Esophagus muscularis mucosa (tissue), 4 donors: ENCODE measurements around the gene ATXN10. TPM values are rescaled to one million over a fixed set of nuclear protein-coding genes. Genes with fewer than 3 reads are reported as not detected.

Experiments used
- DNase-seq: peaks from one replicate; pipeline ENCODE4 v3.0.0-alpha.2; 2017; ENCODE audit errors: extremely low spot score
- H3K27ac ChIP-seq, 4 donors: fragments of 200-600 bp; sonication (generic); replicated peaks in 1 of 4; 1 replicate in 3 of 4; 2 replicates in 1 of 4; pipeline ENCODE4 v1.5.1; 2016 to 2019; ENCODE audit warnings: mild to moderate bottlenecking in 1 of 4
- H3K27me3 ChIP-seq, 4 donors: fragments of 200-600 bp; sonication (generic); one replicate each; pipeline versions ENCODE4 v1.5.1 to v1.6.0; 2016 to 2019
- H3K36me3 ChIP-seq, 4 donors: fragments of 200-600 bp; sonication (generic); one replicate each; pipeline ENCODE4 v1.5.1; 2016 to 2019
- H3K4me1 ChIP-seq, 4 donors: fragments of 200-600 bp; sonication (generic); one replicate each; pipeline ENCODE4 v1.5.1; 2016 to 2019
- H3K4me3 ChIP-seq, 4 donors: fragments of 200-600 bp; sonication (generic); 1 replicate in 2 of 4; 2 replicates in 2 of 4; pipeline ENCODE4 v1.5.1; 2016 to 2019; ENCODE audit warnings: mild to moderate bottlenecking in 4 of 4, moderate library complexity in 1 of 4
- H3K9me3 ChIP-seq, 4 donors: fragments of 200-600 bp; sonication (generic); 1 replicate in 3 of 4; 2 replicates in 1 of 4; pipeline ENCODE4 v1.5.1; 2016 to 2019
- EP300 ChIP-seq: sonication (generic); formaldehyde crosslinking; IDR thresholded peaks from one replicate; pipeline ENCODE4 v1.6.1; 2017; ENCODE audit warnings: antibody characterized with exemption
- POLR2A ChIP-seq: fragments of 450-650 bp; IDR thresholded peaks from one replicate; pipeline ENCODE4 v1.6.1; 2017; ENCODE audit warnings: antibody characterized with exemption, moderate library complexity, mild to moderate bottlenecking, low read depth
- POLR2AphosphoS5 ChIP-seq, 2 donors: sonication (generic); formaldehyde crosslinking; IDR thresholded peaks; one replicate each; pipeline ENCODE4 v1.6.1; 2017; ENCODE audit warnings: antibody characterized with exemption in 2 of 2
- WGBS: methylation state at CpG from one replicate; pipeline ENCODE4 v1.1.5; 2018; 5-methylcytosine and 5-hydroxymethylcytosine counted together
- intact Hi-C: fragments of 100-400 bp; cut with DNase I; formaldehyde crosslinking; loops from one replicate; pipeline ENCODE4 v1.15.1; 2023
- total RNA-seq, 4 donors: library from RNA; depleted of rRNA; stranded (reverse); fragments of >200 nt; gene quantifications; one replicate each; pipeline versions ENCODE4 v1.1.0 to v1.2.1, GENCODE V29; 2016
- TF ChIP-seq, protein P1 (sequence below), 3 experiments: fragments of 200-600 bp in 2 of 3; fragments of 450-650 bp in 1 of 3; sonication (generic) in 2 of 3; IDR thresholded peaks; one replicate each; pipeline ENCODE4 v1.5.1; 2017 to 2019; ENCODE audit warnings: antibody characterized with exemption in 3 of 3, mild to moderate bottlenecking in 2 of 3, moderate library complexity in 1 of 3

Gene ATXN10
- total RNA-seq, 4 donors from 2014 or later: 67.5 to 126 (median 91.2) TPM

GRCh38 chr22:45783690-45784089 is 112.1 kb downstream of the ATXN10 start:
- Histone ChIP-seq H3K27me3 (no peaks in the 10 kb centered on the region), H3K9me3 (no peaks in the 10 kb centered on the region), H3K4me1 (peaks cover 18 to 48% (median 41%) of the 10 kb centered on the region in 4 donors), H3K27ac (no peak overlapping the region), H3K36me3 (no peaks in the 10 kb centered on the region), H3K4me3 (no peak overlapping the region)
- TF ChIP-seq POLR2AphosphoS5 (IDR thresholded peaks at IDR 0.05): no peak
- TF ChIP-seq, protein P1, sequence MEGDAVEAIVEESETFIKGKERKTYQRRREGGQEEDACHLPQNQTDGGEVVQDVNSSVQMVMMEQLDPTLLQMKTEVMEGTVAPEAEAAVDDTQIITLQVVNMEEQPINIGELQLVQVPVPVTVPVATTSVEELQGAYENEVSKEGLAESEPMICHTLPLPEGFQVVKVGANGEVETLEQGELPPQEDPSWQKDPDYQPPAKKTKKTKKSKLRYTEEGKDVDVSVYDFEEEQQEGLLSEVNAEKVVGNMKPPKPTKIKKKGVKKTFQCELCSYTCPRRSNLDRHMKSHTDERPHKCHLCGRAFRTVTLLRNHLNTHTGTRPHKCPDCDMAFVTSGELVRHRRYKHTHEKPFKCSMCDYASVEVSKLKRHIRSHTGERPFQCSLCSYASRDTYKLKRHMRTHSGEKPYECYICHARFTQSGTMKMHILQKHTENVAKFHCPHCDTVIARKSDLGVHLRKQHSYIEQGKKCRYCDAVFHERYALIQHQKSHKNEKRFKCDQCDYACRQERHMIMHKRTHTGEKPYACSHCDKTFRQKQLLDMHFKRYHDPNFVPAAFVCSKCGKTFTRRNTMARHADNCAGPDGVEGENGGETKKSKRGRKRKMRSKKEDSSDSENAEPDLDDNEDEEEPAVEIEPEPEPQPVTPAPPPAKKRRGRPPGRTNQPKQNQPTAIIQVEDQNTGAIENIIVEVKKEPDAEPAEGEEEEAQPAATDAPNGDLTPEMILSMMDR (IDR thresholded peaks at IDR 0.05): no peak
- no peak for TF ChIP-seq EP300
- no peak for TF ChIP-seq POLR2A
- intact Hi-C loops: no loop called here
- WGBS: 87% methylated on average over 6 of the region's 6 CpGs
- no peak for DNase-seq

GRCh38 chr22:45784357-45785277 is 113.0 kb downstream of the ATXN10 start:
- no peaks in the 10 kb centered on the region for H3K27me3 ChIP-seq
- H3K4me1 ChIP-seq: peaks cover 18 to 48% (median 41%) of the 10 kb centered on the region in 4 donors
- intact Hi-C loops: no loop called here
- no peaks in the 10 kb centered on the region for H3K9me3 ChIP-seq
- 77% methylated on average over 11 of the region's 12 CpGs for WGBS
- TF ChIP-seq, protein P1 (IDR thresholded peaks at IDR 0.05): no peak
- TF ChIP-seq EP300: no peak
- TF ChIP-seq POLR2A: no peak
- no peak for TF ChIP-seq POLR2AphosphoS5 (IDR thresholded peaks at IDR 0.05)
- no peak overlapping the region for H3K27ac ChIP-seq
- no peaks in the 10 kb centered on the region for H3K36me3 ChIP-seq
- DNase-seq: no peak
- H3K4me3 ChIP-seq: no peak overlapping the region

- no peak for TF ChIP-seq POLR2AphosphoS5 (IDR thresholded peaks at IDR 0.05)
- no peak for TF ChIP-seq EP300
- TF ChIP-seq, protein P1 (IDR thresholded peaks at IDR 0.05): no peak
- WGBS: 81% methylated on average over 8 of the region's 8 CpGs
- H3K27me3 ChIP-seq: no peaks in the 10 kb centered on the region
- intact Hi-C loops: no loop called here
- H3K9me3 ChIP-seq: no peaks in the 10 kb centered on the region
- H3K27ac ChIP-seq: no peak overlapping the region
- no peak for DNase-seq
- H3K4me3 ChIP-seq: no peak overlapping the region
- H3K36me3 ChIP-seq: no peaks in the 10 kb centered on the region
- peaks cover 18 to 48% (median 41%) of the 10 kb centered on the region in 4 donors for H3K4me1 ChIP-seq
These were observed 113.8 kb downstream of the ATXN10 start for GRCh38 chr22:45785458-45785857.

GRCh38 chr22:45786726-45787125 is 115.1 kb downstream of the ATXN10 start:
- Histone ChIP-seq H3K27ac (no peak overlapping the region), H3K27me3 (no peaks in the 10 kb centered on the region), H3K36me3 (no peaks in the 10 kb centered on the region), H3K9me3 (no peaks in the 10 kb centered on the region), H3K4me3 (no peak overlapping the region), H3K4me1 (peaks cover 18 to 48% (median 41%) of the 10 kb centered on the region in 4 donors)
- WGBS: 44% methylated on average over 2 of the region's 2 CpGs
- intact Hi-C loops: no loop called here
- DNase-seq: no peak
- TF ChIP-seq EP300 (no peak), POLR2A (no peak), POLR2AphosphoS5 (IDR thresholded peaks at IDR 0.05) (no peak)
- TF ChIP-seq, protein P1 (IDR thresholded peaks at IDR 0.05): no peak
